Common myeloid progenitor, CD34-positive (primary cell): ENCODE measurements around the gene CSHL1.
"Not testable (repeated sequence)": the region's sequence is repeated elsewhere in the genome, so short reads cannot be mapped to it uniquely, and the experiment has no call there.

Source experiments
- CTCF ChIA-PET: fragments of 350-600 bp; sonication (Branson Sonifier 250); formaldehyde crosslinking; loops from one replicate; lab custom pipeline; 2021; ENCODE audit warnings: antibody characterized with exemption; lab: Charles Lee
- POLR2A ChIA-PET: fragments of 350-600 bp; sonication (Branson Sonifier 250); formaldehyde crosslinking; loops from one replicate; lab custom pipeline; 2021; ENCODE audit warnings: antibody characterized with exemption; lab: Charles Lee
- DNase-seq, 3 donors: peaks; one replicate each; pipeline versions ENCODE4 v3.0.0 to v3.0.0-alpha.2; 2013
- H3K27ac ChIP-seq, 2 experiments: 1 replicate in 1 of 2; 2 replicates in 1 of 2; pipeline ENCODE4 v1.7.0; 2013; ENCODE audit warnings: inconsistent platforms in 2 of 2, low read length in 2 of 2, mild to moderate bottlenecking in 2 of 2, low read depth in 1 of 2, moderate library complexity in 1 of 2; ENCODE audit not compliant: severe bottlenecking in 2 of 2, insufficient read depth in 1 of 2, poor library complexity in 1 of 2
- H3K27me3 ChIP-seq, 5 experiments: replicated peaks in 2 of 5; 1 replicate in 3 of 5; 2 replicates in 2 of 5; pipeline versions ENCODE4 v1.6.1 to v1.7.0; 2013; ENCODE audit warnings: low read length in 4 of 5, mild to moderate bottlenecking in 2 of 5, moderate library complexity in 2 of 5, inconsistent platforms in 1 of 5; ENCODE audit not compliant: insufficient read depth in 5 of 5, control insufficient read depth in 4 of 5
- H3K36me3 ChIP-seq, 4 experiments: 1 replicate in 2 of 4; 2 replicates in 2 of 4; pipeline versions ENCODE4 v1.6.1 to v1.7.0; 2013; ENCODE audit warnings: low read length in 3 of 4, control low read depth in 1 of 4, mild to moderate bottlenecking in 1 of 4; ENCODE audit not compliant: control insufficient read depth in 4 of 4, insufficient read depth in 4 of 4
- H3K4me1 ChIP-seq, 4 experiments: 1 replicate in 3 of 4; 2 replicates in 1 of 4; pipeline versions ENCODE4 v1.6.1 to v1.7.1; 2013; ENCODE audit warnings: low read length in 3 of 4, mild to moderate bottlenecking in 3 of 4, control low read depth in 1 of 4, inconsistent platforms in 1 of 4, moderate library complexity in 1 of 4; ENCODE audit not compliant: control insufficient read depth in 4 of 4, insufficient read depth in 4 of 4; ENCODE audit errors: control extremely low read depth in 1 of 4
- H3K4me3 ChIP-seq, 7 experiments: 1 replicate in 4 of 7; 2 replicates in 3 of 7; pipeline versions ENCODE4 v1.5.1 to v1.7.0; 2013; ENCODE audit warnings: mild to moderate bottlenecking in 7 of 7, low read length in 6 of 7, moderate library complexity in 6 of 7, inconsistent platforms in 2 of 7, low read depth in 2 of 7, control low read depth in 1 of 7; ENCODE audit not compliant: insufficient read depth in 4 of 7, control insufficient read depth in 1 of 7; ENCODE audit errors: extremely low read depth in 1 of 7
- H3K9me3 ChIP-seq, 5 experiments: 1 replicate in 4 of 5; 2 replicates in 1 of 5; pipeline versions ENCODE4 v1.6.1 to v1.7.1; 2013; ENCODE audit warnings: low read length in 4 of 5, mild to moderate bottlenecking in 2 of 5, inconsistent platforms in 1 of 5, low read depth in 1 of 5, moderate library complexity in 1 of 5; ENCODE audit not compliant: control insufficient read depth in 4 of 5, insufficient read depth in 2 of 5; ENCODE audit errors: control extremely low read depth in 1 of 5
- WGBS: methylation state at CpG from one replicate; pipeline ENCODE4 v1.1.5; 2013; ENCODE audit not compliant: insufficient coverage; 5-methylcytosine and 5-hydroxymethylcytosine counted together

CSHL1 gene

DNA sequence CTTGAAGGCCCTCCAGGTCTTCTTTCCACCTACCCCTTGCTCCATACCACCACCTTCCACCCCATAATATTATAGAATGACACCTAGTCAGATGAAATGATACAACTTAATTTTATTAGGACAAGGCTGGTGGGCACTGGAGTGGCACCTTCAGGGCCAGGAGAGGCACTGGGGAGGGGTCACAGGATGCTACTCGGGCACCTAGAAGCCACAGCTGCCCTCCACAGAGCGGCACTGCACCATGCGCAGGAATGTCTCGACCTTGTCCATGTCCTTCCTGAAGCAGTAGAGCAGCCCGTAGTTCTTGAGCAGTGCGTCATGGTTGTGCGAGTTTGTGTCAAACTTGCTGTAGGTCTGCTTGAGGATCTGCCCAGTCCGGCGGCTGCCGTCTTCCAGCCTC lies 16.2 kb downstream of the CSHL1 start:
- H3K27ac ChIP-seq, CTCF ChIA-PET, H3K4me1 ChIP-seq, DNase-seq, H3K9me3 ChIP-seq, H3K27me3 ChIP-seq, H3K36me3 ChIP-seq, H3K4me3 ChIP-seq, POLR2A ChIA-PET: not testable (repeated sequence)
- no CpG with 5 or more reads among the region's 10 CpGs for WGBS

DNA sequence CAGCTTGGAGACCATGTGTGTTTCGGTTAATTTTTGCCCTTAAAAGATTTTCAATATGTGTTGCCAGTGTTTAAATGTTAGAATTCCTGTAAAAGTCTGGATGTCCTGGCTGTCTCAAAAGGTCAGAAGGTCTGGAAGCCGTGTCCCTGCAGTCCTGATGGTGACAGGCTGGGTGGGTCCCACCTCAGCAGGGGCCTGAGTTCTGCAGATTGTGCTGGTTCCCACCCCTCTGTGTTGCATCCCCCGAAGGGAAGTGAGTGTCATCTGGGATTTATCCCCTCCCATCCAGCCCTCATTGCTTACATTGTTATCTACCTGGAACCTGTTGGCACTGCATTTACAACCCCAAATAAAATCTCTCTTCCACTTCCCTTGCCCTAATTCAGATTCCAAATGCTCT lies 17.0 kb downstream of the CSHL1 start:
- H3K27ac ChIP-seq, H3K27me3 ChIP-seq, DNase-seq, H3K4me1 ChIP-seq, H3K36me3 ChIP-seq, POLR2A ChIA-PET, H3K9me3 ChIP-seq, H3K4me3 ChIP-seq: not testable (repeated sequence)
- 90% methylated on average over 1 of the region's 3 CpGs for WGBS
- CTCF ChIA-PET, result interaction anchor here (2.4 kb wide), 1 partner anchor 11 kb away, joined by 8 read pairs; no protein-coding TSS in a partner anchor

DNA sequence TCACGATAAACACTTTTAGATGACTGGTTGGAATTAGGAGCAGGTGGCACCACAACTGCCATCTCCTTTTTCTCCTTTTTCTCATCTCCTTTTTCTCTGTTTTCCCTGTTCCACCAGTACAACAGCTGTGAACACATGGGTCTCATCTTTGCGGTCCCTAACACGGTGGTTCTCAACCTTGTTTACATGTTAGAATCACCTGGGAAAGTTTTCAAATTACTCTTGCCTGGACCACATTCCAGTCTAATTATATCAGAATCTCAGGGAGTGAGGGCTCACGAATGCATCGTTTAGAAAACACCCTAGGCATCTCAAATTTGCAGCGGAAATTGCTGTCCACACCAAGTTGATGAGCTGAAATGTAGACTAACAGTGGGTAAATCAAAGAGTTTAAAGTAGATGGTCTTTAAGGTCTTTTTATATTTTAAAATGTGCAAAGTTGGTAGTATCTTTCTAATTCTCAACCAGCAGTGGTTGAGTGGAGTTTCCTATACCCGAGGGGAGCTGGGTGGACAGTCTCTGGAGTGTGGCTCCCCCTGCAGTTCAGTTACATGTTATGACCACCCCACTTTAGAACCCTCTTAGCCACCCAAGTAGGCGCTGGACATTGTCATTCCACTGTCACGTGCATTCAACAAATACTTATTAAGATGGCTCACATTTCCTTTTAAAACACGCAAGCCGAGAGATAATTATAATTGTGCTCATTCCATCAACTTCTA lies 18.6 kb downstream of the CSHL1 start:
- H3K4me1 ChIP-seq, POLR2A ChIA-PET, H3K36me3 ChIP-seq, H3K27ac ChIP-seq, H3K27me3 ChIP-seq, H3K9me3 ChIP-seq, H3K4me3 ChIP-seq: not testable (repeated sequence)
- 75% methylated on average over 4 of the region's 11 CpGs for WGBS
- CTCF ChIA-PET, result interaction anchor here (1.0 to 5.0 kb wide), 8 partner anchors 9 to 44 kb away, joined by 3 to 32 read pairs (median 5); partner anchors contain the start of gene GH2
- DNase-seq, result peak; percentile 22 to 27 (median 24)

DNA sequence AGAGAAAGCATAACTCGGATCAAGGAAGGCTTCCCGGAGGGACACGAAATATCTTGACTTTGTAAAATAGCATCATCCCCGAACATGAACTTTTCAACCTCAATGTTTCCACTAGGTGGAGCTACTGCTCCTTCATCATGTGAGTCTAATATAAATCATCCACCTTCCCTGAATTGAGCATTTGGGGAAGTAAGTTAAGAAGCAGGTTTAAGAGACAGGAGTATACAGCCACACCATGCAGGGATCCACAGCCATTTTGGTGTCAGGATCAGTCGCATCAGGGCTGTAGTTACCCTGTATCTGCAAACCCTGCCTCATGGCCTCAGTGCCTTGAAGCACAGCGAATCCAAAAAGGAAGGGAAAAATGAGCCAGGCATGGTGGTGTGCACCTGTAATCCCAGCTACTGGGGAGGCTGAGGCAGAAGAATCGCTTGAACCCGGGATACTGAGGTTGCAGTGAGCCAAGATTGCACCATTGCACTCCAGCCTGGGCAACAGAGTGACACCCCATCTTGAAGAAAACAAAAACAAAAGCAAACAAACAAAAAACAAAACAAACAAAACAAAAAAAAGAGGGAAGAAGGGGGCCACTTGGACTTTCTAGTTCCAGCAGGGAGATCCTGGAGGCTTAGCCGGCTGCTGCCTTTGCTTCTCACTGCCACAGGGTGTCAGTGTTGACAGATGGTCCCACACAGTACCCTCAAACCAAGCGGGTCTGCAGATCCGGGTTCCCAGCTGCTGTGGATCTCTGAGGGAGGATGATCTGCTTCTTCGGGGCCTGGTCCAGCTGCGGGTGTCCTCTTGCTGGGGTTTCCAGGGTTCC lies 21.8 kb downstream of the CSHL1 start:
- H3K9me3 ChIP-seq, H3K27ac ChIP-seq, POLR2A ChIA-PET, H3K4me3 ChIP-seq, H3K27me3 ChIP-seq, H3K4me1 ChIP-seq, H3K36me3 ChIP-seq: not testable (repeated sequence)
- CTCF ChIA-PET, result interaction anchor here (0.9 to 5.0 kb wide), 9 partner anchors 13 to 140 kb away, joined by 3 to 32 read pairs (median 5); partner anchors contain the start of genes CSHL1 and GH1
- 56% methylated on average over 5 of the region's 13 CpGs for WGBS
- peak; percentile 38 to 51 (median 40) for DNase-seq

DNA sequence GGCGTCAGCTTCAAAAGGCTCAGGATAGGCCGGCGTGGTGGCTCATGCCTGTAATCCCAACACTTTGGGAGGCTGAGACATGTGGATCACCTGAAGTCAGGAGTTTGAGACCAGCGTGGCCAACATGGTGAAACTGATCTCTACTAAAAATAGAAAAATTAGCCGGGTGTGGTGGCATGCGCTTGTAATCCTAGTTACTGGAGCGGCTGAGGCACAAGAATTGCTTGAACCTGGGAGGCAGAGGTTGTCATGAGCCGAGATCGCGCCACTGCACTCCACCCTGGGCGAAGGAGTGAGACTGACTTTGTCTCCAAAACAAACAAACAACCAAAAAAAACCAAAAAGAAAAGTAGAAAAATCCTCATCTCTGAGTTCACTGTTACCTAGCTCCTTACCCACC lies 25.9 kb downstream of the CSHL1 start:
- H3K4me3 ChIP-seq, H3K4me1 ChIP-seq, H3K36me3 ChIP-seq, H3K27me3 ChIP-seq, H3K9me3 ChIP-seq, POLR2A ChIA-PET, DNase-seq, H3K27ac ChIP-seq: not testable (repeated sequence)
- CTCF ChIA-PET, result interaction anchor here (1.1 kb wide), 1 partner anchor 396 kb away, joined by 3 read pairs; no protein-coding TSS in a partner anchor
- 91% methylated on average over 7 of the region's 11 CpGs for WGBS

DNA sequence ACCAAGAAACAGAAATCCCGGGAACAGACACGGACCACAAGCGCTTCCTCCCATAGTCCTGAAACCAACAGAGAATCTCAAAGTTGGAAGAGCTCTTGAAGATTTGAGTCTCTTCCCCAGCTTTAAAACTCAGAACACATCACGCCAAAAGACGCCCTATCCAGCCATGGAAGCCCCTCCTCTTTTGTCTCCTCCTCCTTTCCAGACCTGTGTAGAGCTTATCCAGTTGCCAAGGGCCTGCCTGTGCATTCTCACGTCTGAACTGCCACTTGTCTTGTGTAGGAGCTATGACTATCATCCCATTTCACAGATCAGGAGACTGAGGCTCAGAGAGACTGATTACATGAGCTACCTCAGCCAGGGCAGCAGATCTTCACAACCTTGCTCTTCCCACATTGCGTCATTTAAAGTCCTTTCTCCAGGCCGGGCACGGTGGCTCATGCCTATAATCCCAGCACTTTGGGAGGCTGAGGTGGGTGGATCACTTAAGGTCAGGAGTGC lies 28.4 kb downstream of the CSHL1 start:
- ChIA-PET POLR2A (interaction anchor here (0.7 kb wide), 1 partner anchor 148 kb away, joined by 4 read pairs; no protein-coding TSS in a partner anchor), CTCF (interaction anchor here (0.8 to 2.7 kb wide), 8 partner anchors 8 to 167 kb away, joined by 3 to 8 read pairs (median 4); no protein-coding TSS in a partner anchor)
- peak in 2 of 3 donors; percentile 13 to 20 for DNase-seq
- H3K27ac ChIP-seq, H3K4me1 ChIP-seq, H3K27me3 ChIP-seq, H3K9me3 ChIP-seq, H3K36me3 ChIP-seq, H3K4me3 ChIP-seq: not testable (repeated sequence)
- 80% methylated on average over 3 of the region's 9 CpGs for WGBS
